IPS DF 4.7 (cell line): ENCODE data around the gene MPST.

ENCODE experiments used
- DNase-seq: peaks from one replicate; pipeline ENCODE4 v3.0.0-alpha.2; 2013; ENCODE audit warnings: low spot score; ENCODE audit errors: extremely low read depth

Gene MPST

DNA sequence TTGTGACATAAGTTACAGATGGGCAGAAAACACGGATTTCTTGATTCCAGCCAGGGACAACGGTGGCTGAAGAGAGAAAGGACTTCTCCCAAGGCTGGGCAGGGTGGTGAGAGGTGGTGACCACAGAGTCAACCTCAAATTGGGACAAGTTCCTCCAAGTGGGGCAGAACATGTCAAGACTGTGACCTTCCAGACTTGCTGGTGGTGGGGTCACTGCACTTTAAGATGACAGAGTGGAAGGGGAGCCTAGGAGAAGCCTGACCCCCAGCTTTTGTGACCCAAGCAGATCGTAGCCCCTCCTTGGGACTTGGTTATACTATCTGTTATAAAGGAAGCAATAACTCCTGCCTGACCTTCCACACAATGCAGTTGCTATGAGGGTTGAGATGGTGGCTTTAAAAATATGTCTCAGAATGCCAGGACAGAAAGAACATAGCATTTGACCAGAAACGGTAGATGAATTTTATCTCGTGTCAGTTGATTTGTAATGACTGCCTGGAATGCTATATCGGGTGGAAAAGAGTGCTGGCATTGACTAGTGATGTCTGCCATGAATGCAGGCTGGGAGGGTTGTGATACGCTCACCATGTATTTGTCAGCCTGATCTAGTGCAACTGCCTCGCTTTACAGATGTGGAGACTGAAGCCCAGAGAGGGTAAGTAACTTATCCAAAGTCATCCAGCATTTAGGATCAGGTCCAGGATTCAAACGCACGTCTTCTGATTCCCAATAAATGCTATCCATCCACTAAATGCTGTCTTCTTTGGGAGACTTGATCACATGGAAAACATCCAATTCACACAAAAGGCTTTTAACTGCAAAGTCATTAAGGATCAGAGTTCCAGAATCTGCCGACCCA is 18.6 kb upstream of the MPST start:
- DNase-seq, result no peak

DNA sequence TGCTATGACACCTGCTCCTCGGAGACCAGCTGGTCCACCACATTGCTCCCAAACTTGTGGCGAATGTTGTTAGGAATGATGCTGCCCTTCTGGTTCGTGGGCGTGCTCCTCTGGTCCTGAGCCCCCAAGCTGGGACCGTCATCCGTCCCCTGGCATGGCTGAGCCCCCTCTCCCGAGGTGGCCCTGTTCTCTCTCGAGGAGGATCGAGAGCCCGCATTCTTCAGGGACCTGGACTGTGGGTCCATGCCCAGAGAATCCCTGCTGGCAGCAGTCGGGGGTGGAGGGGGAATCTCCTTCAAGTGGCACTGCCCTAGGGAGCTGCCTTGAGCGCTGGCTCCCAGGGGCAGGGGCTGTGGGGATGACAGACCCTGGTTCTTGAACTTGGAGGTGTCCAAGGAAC is 17.7 kb upstream of the MPST start:
- DNase-seq, result no peak

DNA sequence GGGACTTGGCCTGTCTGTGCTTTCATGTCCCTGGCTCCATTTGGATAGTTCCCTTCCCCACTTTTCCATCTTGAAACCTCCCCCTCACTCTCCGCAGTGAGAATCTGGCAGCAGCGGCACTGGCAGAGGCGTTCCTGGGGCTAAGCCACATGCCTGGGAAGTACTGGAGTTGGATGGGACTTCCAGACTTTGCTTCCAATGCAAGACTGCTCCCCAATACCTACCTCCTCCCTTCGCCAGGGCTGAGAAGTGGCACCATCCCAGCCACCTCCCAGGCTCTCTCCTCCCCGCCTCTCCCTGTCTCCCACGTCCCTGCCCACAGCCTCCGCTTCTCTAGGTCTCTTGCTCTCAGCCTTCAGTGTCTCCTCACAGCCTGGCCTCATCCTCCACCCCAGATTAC is 16.9 kb upstream of the MPST start:
- no peak for DNase-seq

GRCh38 chr22:37007651-37008050 is 11.9 kb upstream of the MPST start:
- no peak for DNase-seq

- DNase-seq, result no peak
These were observed 11.2 kb upstream of the MPST start for GRCh38 chr22:37008365-37008764.

DNA sequence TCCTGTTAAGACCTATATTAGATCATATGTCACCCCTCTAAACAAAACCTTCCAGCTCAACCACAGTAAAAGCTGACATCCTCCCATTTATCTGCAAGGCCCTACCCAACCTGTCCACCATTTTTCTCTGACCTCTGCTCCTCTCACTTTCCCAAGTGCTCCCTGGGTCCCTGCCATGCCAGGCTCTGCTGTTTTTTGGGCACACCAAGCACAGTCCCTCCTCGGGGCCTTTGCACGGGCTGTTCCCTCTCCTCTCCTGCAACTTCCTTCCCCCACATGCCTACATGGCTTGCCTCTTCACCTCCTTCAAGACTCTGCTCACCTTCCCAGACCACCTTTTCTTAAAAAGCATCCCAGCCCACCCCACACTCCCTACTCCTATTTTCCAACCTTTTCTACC is 10.1 kb upstream of the MPST start:
- no peak for DNase-seq

DNA sequence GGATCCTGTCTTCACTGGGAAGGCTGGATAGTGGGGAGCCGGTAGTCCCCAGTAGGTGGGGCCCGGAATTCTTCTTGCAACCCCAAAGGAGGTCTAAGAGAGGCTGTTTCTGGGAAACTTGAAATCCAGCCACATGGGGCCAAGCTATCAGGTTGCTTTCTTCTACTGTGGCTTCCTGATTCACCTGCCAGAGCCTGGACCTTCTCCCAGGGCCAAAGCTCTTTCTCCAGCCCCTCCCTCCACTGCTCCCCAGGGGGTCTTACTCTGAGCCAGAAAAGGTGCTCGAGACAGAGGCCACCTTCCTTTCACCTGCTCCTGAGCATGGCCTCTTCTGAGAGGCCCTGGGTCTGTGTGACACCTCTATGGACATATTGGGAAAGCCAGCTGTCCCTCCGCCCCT is 9.4 kb upstream of the MPST start:
- no peak for DNase-seq

GRCh38 chr22:37010976-37011375 is 8.6 kb upstream of the MPST start:
- DNase-seq, result no peak

DNA sequence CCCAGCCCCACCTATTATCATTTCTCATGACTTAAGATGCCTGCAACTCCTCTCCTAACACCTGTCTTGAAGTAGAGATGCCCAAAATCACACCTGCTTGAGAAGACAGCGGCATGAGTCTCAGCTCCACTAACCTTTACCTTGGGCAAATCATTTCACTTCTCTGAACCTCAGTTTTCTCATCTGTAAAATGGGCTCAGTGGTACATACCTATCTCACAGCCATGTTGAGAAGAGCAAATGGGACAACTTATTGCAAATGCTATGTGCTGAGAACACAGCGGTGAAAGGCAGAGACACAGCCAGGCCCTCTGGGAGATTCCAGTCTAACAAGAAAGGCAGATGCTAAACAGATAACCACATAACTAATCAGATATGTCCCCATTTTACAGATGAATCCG is 8.1 kb upstream of the MPST start:
- no peak for DNase-seq

- DNase-seq, result no peak
These were observed 7.2 kb upstream of the MPST start for GRCh38 chr22:37012262-37012904.

- DNase-seq, result no peak
These were observed 6.6 kb upstream of the MPST start for GRCh38 chr22:37012956-37013355.

DNA sequence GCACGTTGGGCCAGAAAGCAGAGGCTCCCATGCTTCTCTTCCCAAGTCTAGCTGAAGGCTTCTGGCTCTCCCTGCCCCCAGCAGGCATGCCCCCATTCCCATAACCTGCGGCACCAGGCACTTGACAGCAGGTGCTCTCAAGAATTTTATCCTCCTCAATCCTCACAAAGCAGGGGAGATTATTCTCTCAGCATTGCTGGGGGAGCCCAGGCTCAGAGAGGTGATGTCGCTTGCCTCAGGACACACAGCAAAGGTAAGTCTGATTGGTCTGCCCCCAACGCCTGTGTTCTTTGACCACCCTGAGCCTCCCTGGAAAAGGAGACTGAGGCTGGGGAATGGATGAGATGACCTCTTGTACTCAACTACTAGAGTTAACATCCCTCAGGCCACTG is 5.1 kb upstream of the MPST start:
- DNase-seq, result no peak

GRCh38 chr22:37014835-37015586 is 4.5 kb upstream of the MPST start:
- DNase-seq, result no peak

GRCh38 chr22:37015587-37015878 is 4.0 kb upstream of the MPST start:
- DNase-seq, result no peak

- DNase-seq, result no peak
These were observed 3.2 kb upstream of the MPST start for GRCh38 chr22:37016134-37016910.

DNA sequence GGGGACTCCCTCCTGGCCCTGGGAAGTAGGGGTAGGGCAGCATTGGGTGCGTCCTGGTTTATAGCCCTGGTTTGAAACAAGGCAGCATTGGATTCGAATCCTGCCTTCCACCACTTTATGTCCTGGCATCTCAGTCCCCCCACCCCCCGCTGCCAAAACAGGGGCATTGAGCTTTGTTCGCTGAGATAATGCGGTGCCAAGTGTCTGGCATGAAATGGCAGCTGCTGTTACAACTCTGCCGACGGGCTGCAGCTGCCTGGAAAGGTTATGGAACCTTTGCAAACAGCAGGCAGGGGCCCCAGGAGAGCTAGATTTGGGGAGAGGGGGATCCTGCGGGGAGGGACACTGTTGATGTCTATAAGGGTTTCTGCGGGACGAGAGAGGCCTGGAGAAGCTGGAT is 2.2 kb upstream of the MPST start:
- DNase-seq, result no peak

- no peak for DNase-seq
These were observed 1.3 kb upstream of the MPST start for GRCh38 chr22:37018086-37018814.

- DNase-seq, result no peak
These were observed 680 bp upstream of the MPST start for GRCh38 chr22:37018815-37019308.

- no peak for DNase-seq
These were observed 594 bp downstream of the MPST start for GRCh38 chr22:37020192-37020479.

DNA sequence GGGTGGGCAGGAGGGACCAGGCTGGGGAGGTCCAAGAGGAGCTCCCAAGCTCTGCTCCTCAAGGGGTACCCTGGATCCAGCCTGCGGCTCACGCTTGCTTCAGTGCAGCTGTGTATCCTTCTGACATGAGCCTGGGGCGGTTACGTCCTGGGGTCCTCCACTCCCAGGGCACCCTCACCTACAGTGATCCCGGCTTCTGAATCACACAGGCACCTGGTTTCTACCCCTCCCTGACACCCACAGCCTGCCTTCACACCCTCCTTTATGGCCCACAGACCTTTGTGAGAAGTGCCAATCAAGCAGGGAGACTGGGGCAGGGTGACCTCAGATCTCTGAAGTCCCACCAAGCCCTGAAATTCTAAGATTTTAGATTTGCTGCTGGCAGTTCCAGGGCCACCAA is 1.5 kb downstream of the MPST start:
- no peak for DNase-seq
